Epithelial cell of proximal tubule (primary cell): Measurements from ENCODE around the gene TNFAIP8L2. TPM values are rescaled to one million over a fixed set of nuclear protein-coding genes. Genes with fewer than 3 reads are reported as not detected.
"Not testable (repeated sequence)": the region's sequence is repeated elsewhere in the genome, so short reads cannot be mapped to it uniquely, and the experiment has no call there.

ENCODE experiments used
- DNase-seq: peaks from one replicate; pipeline ENCODE4 v3.0.0-alpha.2; 2011; ENCODE audit warnings: low read depth
- H3K4me3 ChIP-seq: 2 replicates; pipeline ENCODE4 v1.5.1; 2011; ENCODE audit warnings: low read depth, mild to moderate bottlenecking, low read length
- total RNA-seq: library from RNA; depleted of rRNA; stranded (reverse); fragments of >200 nt; gene quantifications from 2 replicates; pipeline ENCODE4 v1.2.3, GENCODE V29; 2015
- TF ChIP-seq, protein P1 (sequence below): conservative IDR thresholded peaks from 2 replicates; pipeline ENCODE4 v1.5.1; 2012; ENCODE audit warnings: low read depth, mild to moderate bottlenecking, low read length

Gene TNFAIP8L2
- total RNA-seq, 1 donor from 2014 or later: not detected

- H3K4me3 ChIP-seq: no peak overlapping the region
- TF ChIP-seq, protein P1, sequence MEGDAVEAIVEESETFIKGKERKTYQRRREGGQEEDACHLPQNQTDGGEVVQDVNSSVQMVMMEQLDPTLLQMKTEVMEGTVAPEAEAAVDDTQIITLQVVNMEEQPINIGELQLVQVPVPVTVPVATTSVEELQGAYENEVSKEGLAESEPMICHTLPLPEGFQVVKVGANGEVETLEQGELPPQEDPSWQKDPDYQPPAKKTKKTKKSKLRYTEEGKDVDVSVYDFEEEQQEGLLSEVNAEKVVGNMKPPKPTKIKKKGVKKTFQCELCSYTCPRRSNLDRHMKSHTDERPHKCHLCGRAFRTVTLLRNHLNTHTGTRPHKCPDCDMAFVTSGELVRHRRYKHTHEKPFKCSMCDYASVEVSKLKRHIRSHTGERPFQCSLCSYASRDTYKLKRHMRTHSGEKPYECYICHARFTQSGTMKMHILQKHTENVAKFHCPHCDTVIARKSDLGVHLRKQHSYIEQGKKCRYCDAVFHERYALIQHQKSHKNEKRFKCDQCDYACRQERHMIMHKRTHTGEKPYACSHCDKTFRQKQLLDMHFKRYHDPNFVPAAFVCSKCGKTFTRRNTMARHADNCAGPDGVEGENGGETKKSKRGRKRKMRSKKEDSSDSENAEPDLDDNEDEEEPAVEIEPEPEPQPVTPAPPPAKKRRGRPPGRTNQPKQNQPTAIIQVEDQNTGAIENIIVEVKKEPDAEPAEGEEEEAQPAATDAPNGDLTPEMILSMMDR: no peak
- DNase-seq: no peak
Observed at GRCh38 chr1:151171190-151171589, 14.7 kb downstream of the TNFAIP8L2 start.

DNA sequence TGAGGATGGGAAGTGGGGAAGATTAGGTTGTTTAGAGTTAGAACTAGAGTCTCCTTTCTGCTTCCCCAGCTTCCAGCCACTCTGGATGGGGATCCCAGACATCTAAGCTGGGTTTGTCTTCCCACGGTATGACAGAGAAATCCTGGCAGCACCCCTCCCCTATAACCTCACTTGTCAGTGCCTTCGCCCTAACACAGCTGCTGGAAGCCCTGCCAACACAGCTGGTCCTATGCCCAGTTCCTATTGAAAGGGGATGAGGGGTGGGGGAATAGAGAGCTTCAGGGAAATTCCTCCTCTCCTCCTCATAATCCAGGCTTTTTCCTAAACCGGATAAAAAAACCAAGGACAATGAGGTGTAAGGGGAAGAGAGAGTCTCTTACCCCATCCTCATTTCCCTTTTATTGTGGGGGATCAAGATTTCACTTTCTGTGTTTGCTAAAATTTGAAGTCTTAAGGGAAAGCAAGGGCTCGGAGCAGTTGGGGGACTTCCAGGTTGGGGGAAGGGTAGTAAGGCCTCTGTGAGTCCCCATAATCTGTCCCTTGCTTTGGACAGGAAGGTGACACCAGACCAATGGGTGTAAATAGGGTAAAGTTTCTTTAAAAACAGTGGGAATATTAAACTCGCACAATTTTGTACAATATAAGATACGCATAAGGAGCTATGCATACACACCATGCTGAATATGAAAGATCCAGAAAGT lies 18.7 kb downstream of the TNFAIP8L2 start:
- H3K4me3 ChIP-seq: no peak overlapping the region
- TF ChIP-seq, protein P1: no peak
- DNase-seq: no peak

DNA sequence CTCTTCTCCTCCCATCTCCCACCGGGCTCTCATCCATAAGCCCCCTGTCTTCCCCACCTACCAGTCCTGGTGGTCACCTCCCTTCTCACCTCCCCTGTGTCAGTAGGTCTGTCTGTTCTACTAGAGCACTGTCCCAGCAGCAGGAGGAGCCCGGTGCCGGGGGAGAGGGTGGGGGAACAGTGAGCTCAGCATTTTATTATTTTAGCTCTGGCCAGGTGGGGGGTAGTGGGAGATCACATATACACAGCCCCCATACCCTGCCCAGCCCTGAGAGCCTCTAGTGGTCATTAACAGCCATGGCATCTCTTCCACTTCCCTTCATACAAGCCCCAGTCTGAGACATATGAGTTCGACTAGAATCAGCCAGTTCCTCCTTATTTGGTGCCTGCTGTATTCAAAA lies 19.4 kb downstream of the TNFAIP8L2 start, which contains the start of gene TMOD4:
Gene TMOD4 (minus strand): TSS at position 119 of the 400 bp plus-strand sequence. CDS start 1,106 bp downstream, outside the sequence.
- no peak within 1 kb of the TSS for H3K4me3 ChIP-seq
- TF ChIP-seq, protein P1: peak; percentile 68
- no peak for DNase-seq

DNA sequence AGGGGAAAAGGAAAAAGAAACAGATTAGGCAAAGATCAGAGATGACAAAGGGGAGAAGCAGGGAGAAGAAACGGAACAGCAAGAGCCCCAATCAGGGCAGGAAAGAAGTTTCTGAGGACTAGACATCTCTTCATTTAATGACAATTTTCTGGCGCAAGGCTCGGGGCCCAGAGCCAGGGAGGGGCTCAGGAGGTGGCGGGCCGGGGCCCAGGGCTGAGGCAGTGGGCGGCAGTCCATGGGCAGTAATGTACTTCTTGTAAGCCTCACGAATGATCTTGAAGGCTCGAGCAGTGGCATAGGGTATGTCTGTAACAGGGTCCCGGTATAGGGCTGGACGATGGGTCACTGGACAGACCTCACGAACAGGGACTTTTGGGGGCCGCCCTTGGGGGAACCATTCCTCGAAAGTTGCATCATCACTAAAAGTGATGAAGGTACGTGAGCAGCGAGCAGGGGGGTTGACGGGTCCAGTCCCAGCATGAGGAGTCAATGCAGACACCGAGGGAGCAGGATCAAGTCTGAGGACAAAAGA lies 20.1 kb downstream of the TNFAIP8L2 start:
- H3K4me3 ChIP-seq: no peak overlapping the region
- DNase-seq: no peak
- TF ChIP-seq, protein P1: no peak

- no peak overlapping the region for H3K4me3 ChIP-seq
- DNase-seq: no peak
- TF ChIP-seq, protein P1: no peak
Observed at GRCh38 chr1:151184211-151184610, 27.8 kb downstream of the TNFAIP8L2 start.

DNA sequence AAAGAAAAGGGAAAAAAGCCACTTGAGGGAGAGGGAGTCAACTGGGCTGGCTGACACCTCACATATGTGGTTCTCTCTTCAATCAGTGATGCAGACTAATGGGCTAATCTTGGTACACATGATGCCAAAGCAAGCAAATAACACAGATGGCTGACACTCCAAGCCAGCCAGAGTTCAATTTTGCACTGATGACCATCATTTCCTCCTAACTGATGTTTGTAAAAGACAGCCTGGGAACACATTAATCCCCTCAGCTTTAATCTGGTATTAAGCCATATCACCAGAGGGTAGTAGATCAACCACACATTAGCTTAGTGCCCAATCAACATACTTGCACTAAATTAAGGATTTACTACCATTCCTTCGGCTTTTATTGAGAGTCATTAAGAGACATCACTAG lies 30.8 kb downstream of the TNFAIP8L2 start:
- no peak for DNase-seq
- no peak overlapping the region for H3K4me3 ChIP-seq
- TF ChIP-seq, protein P1: no peak

- not testable (repeated sequence) for DNase-seq
- H3K4me3 ChIP-seq: peak overlapping the region; percentile 83
Observed at GRCh38 chr1:151188667-151189066, 32.2 kb downstream of the TNFAIP8L2 start.
